ENCODE data around the gene GPC1.

DNA sequence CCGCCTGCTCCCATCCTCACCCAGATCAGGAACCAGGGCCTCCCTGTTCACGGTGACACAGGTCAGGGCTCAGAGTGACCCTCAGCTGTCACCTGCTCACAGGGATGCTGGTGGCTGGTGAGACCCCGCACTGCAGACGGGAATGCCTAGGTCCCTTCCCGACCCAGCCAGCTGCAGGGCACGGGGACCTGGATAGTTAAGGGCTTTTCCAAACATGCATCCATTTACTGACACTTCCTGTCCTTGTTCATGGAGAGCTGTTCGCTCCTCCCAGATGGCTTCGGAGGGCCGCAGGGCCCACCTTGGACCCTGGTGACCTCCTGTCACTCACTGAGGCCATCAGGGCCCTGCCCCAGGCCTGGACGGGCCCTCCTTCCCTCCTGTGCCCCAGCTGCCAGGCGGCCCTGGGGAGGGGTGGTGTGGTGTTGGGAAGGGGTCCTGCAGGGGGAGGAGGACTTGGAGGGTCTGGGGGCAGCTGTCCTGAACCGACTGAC is 31.7 kb downstream of the GPC1 start:
- TF ChIP-seq TAF1 (IDR thresholded peaks at IDR 0.05; ENCODE audit: low read depth, low read length) (no peak), POLR2A (IDR thresholded peaks at IDR 0.05; ENCODE audit: low read depth, low read length) (no peak)

All from GM12891 (cell line).